NCI-H1694 treated with DMSO at 0.1 percent for 48 hours (cell line): ENCODE measurements around the gene PLD3.
A peak's percentile ranks its signal among the peaks of the same experiment; 100 is the strongest.
"Not testable (repeated sequence)": the region's sequence is repeated elsewhere in the genome, so short reads cannot be mapped to it uniquely, and the experiment has no call there.

ENCODE experiments used
- DNase-seq: peaks from one replicate; lab custom pipeline; 2025; lab: John Stamatoyannopoulos, UW

PLD3 gene

GRCh38 chr19:40333083-40333482 is 15.4 kb upstream of the PLD3 start:
- DNase-seq = not testable (repeated sequence)

GRCh38 chr19:40335101-40335500 is 13.4 kb upstream of the PLD3 start:
- DNase-seq = no peak

- no peak for DNase-seq
Observed at GRCh38 chr19:40335855-40336600, 12.5 kb upstream of the PLD3 start.

- no peak for DNase-seq
Observed at GRCh38 chr19:40336601-40336900, 11.9 kb upstream of the PLD3 start.

- no peak for DNase-seq
Observed at GRCh38 chr19:40337107-40337506, 11.4 kb upstream of the PLD3 start.

GRCh38 chr19:40337594-40337993 is 10.9 kb upstream of the PLD3 start:
- no peak for DNase-seq

GRCh38 chr19:40339018-40339728 is 9.3 kb upstream of the PLD3 start:
- no peak for DNase-seq

GRCh38 chr19:40341601-40342482 is 6.7 kb upstream of the PLD3 start:
- DNase-seq = no peak

- no peak for DNase-seq
Observed at GRCh38 chr19:40342644-40343311, 5.7 kb upstream of the PLD3 start.

GRCh38 chr19:40344422-40344821 is 4.1 kb upstream of the PLD3 start:
- no peak for DNase-seq

- DNase-seq = peak; percentile 20
Observed at GRCh38 chr19:40348961-40349507, 539 bp downstream of the PLD3 start.

GRCh38 chr19:40355975-40356680 is 7.6 kb downstream of the PLD3 start:
- no peak for DNase-seq

- no peak for DNase-seq
Observed at GRCh38 chr19:40356681-40357595, 8.4 kb downstream of the PLD3 start.

- DNase-seq = no peak
Observed at GRCh38 chr19:40357640-40358039, 9.1 kb downstream of the PLD3 start.

GRCh38 chr19:40358773-40359172 is 10.3 kb downstream of the PLD3 start:
- no peak for DNase-seq

GRCh38 chr19:40360020-40360707 is 11.7 kb downstream of the PLD3 start:
- no peak for DNase-seq

GRCh38 chr19:40360708-40361241 is 12.3 kb downstream of the PLD3 start:
- DNase-seq = no peak

- DNase-seq = no peak
Observed at GRCh38 chr19:40362160-40362559, 13.7 kb downstream of the PLD3 start.

GRCh38 chr19:40363069-40363468 is 14.6 kb downstream of the PLD3 start:
- DNase-seq = no peak
